HG03280 (cell line): ENCODE results near the gene GOLGA8A.
"Not testable (repeated sequence)": the region's sequence is repeated elsewhere in the genome, so short reads cannot be mapped to it uniquely, and the experiment has no call there.

ENCODE experiments used
- ATAC-seq: cut with Tn5 transposase; IDR thresholded peaks from one replicate; pipeline ENCODE4 v1.9.1; 2021; ENCODE audit warnings: mild to moderate bottlenecking, moderate library complexity; ENCODE audit not compliant: unreplicated experiment

Gene GOLGA8A, protein sequence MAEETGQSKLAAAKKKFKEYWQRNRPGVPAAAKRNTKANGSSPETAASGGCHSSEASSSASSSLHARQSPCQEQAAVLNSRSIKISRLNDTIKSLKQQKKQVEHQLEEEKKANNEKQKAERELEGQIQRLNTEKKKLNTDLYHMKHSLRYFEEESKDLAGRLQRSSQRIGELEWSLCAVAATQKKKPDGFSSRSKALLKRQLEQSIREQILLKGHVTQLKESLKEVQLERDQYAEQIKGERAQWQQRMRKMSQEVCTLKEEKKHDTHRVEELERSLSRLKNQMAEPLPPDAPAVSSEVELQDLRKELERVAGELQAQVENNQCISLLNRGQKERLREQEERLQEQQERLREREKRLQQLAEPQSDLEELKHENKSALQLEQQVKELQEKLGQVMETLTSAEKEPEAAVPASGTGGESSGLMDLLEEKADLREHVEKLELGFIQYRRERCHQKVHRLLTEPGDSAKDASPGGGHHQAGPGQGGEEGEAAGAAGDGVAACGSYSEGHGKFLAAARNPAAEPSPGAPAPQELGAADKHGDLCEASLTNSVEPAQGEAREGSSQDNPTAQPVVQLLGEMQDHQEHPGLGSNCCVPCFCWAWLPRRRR

DNA sequence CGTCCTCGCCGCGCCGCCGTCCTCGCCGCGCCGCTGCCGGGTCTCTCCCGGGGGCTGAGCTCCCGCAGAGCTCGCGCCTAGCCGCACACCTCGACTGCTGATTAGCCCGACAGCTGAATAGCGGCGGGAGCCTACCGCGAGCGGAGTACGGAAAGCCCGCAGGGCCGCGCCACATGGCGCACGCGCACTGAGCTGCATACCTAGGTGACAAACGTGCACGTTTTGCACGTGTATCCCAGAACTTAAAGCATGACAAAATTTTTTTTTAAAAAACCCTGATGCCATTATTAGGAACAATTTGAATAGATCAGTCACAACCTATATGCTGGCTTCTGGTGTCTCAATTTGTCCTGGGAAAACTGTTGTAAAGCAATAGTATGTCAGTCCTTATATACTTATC lies at the start of gene GOLGA8A:
GOLGA8A (minus strand) TSS at position 122 of the 400 bp plus-strand sequence. CDS start 48,117 bp downstream, outside the sequence.
- ATAC-seq = peak; percentile 79

DNA sequence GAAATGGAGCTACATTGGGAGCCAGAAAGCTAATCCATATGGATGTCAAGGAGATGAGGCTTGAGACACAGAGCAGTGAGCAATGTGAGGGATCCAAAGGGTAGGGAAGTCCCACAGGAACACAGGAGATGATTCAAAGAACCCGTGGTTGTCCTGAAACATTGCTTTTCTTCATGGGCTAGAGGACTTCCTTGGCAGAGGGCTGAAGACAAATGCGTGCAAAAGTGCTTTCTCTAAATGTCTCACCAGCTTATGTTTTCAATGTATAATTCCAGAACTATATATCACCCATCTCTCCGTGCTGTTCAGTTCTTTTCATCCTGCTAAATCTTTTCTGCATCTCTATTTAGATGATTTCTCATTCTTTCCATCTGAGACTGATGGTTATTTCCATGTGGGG lies 46.0 kb upstream of the GOLGA8A start:
- ATAC-seq = no peak

DNA sequence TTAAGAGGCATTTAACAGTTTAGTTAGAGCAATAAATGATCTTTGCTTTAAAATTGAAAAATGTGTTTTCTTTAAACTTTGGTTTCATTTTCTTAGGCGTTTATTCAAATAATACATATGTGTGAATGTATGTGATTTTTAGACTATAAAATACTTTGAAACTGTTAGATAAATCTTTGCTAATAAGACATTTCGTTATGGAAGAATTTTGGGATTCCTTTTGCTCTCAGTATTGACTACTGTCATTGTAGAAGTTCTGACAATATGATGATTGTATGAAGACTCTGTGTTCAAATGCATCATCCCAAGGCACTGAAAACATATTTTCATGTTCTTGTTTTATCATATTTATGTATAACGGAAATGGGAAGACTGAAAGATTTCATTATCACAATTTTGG lies 43.8 kb upstream of the GOLGA8A start:
- no peak for ATAC-seq

DNA sequence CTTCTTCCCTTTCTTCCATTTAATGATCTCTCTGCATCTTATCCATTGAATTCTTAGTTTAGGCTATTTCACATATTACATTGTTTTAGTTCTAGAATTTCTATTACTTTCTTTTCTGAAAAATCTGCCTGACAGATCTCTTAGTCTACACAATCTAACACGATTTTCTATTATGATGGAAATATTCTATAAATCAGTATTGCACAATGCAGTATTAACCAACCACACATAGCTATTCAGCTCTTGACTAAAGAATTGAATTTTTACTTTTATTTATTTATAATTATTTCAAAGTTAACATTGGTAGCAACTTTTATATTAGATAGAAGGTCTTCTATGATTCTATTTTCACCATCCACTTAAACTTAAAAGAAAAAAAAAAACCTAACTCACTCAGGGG lies 36.2 kb upstream of the GOLGA8A start:
- ATAC-seq = no peak

DNA sequence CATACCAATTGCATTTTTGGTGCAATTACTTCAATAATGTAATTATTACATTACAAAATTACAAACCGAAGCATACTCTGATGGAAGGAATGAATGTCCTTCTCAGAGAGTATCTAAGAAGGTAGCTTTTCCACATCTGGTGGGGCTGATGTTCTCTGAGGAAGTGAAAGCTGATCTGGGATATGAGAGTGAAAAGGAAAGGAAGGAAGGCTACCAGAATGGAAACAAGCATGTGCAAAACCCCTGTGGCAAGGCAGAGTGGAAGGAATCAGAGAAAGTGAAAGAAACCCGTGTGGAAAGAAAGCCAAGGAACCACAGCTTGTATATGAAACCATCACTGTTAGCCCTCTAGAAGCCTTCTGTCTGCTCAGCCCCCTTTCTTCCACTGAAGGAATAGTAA lies 35.3 kb upstream of the GOLGA8A start:
- ATAC-seq = no peak

DNA sequence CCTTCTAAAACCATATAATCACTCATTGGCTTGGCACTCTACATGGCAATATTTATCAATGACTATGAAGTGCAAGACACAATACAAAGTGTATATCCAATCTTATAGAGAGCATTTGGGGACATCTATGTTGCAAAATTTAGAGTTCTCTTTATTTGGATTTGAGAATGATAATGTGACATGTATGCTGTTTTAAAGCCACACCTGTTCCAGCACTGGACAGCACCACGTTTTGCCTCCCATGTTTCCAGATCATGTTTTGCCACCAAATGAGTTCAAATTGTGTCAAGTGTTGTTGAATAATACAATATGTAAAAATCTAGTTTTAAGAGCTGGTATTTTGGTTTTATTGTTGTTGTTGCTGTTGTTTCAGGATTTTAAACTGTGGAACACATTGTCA lies 33.3 kb upstream of the GOLGA8A start:
- ATAC-seq = no peak

DNA sequence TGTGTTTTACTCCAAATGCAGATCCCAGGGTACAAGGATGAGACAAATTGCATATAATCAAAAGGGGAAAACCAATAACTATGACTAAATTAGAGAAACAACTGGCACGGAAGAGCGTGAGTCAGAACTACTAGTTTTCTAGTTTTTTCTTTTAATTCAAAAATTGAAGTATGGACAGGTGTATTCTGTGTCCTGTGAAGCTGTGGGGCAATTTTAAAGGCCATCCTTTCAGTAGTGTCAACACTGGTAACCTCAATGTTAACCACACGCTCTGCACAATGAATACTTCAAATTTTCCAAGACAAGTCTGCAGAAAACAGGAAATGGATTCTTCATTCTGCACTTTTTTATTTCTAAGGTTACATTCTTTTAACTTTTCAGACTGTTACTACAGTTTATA lies 32.5 kb upstream of the GOLGA8A start:
- no peak for ATAC-seq

DNA sequence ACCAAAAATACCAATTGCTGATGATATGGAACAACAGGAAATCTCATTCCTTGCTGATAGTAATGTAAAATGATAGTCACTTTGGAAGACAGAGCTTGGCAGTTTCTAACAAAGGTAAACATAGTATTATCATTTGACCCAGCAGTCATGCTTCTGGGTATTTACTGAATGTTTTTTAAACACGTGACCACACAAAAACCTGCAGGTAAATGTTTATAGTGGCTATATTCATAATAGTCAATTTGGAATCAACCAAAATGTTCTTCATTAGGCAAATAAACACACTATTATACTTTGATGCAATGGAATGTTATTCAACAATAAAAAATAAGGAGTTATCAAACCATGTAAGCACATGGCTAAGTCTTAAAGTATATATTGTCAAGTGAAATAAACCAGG lies 24.1 kb upstream of the GOLGA8A start:
- no peak for ATAC-seq

DNA sequence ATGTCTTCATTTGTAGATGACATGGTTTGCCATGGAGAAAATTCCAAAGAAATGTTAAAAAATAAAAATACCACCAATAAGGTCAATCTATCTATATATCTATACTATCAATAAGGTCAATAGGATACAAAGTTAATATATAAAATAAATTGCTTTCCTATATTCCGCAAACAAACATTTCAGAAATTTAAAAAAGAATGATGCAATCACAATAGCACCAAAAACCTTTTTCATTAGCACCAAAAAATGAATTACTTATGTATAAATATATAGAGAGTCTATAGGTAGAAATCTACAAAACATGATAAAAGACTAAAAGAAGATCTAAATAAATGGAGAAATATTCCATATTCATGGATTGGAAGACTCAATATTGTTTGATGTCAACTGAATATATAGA lies 22.8 kb upstream of the GOLGA8A start:
- no peak for ATAC-seq

DNA sequence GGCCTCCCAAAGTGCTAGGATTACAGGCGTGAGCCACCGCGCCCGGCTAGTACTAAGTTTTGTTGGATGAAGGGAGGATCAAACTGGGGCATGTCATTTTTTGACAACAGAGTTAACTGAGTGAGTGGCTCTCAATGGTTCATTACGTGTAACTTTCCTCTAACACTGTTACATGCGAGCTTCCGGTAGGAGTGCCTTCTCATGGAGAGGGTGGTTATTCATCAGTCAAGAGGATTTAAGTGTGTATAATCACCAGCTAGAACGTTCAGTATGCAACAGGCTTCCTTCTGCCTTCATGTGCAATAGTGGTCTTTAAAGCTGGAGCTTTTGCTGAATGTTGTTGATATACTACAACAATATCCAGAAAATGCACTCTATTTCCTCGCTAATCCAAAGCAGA lies 19.1 kb upstream of the GOLGA8A start:
- ATAC-seq = no peak

DNA sequence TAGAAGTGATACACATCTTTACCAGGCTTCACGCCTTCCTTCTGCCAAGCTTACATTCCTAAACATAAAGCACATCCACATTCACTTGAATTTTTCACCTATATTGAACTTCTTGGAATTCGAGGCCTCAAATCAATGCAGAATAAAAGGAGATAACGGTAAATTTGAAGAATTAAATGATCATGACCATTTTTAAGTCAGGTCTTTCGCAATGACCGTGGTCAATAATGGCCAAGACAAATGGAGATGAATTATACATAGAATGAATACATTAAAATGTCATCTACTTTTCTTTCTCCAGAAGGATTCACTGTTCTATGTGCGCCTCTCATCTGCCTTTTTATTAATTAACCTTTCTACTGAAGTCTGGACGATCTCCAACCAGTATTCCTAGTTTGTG lies 5.3 kb upstream of the GOLGA8A start:
- ATAC-seq = no peak

DNA sequence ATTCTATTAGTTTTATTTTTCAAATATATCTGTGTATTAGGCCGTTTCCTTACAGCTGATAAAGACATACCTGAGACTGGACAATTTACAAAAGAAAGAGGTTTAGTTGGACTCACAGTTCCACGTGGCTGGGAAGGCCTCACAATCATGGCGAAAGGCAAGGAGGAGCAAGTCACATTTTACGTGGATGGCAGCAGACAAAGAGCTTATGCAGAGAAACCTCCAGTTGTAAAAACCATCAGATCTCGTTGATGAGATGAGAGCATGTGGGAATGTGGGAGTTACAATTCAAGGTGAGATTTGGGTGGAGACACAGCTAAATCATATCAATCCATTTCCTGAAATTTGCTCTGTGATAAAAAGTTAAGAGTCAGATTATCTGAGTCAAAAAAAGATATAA lies 2.3 kb upstream of the GOLGA8A start:
- ATAC-seq = no peak

DNA sequence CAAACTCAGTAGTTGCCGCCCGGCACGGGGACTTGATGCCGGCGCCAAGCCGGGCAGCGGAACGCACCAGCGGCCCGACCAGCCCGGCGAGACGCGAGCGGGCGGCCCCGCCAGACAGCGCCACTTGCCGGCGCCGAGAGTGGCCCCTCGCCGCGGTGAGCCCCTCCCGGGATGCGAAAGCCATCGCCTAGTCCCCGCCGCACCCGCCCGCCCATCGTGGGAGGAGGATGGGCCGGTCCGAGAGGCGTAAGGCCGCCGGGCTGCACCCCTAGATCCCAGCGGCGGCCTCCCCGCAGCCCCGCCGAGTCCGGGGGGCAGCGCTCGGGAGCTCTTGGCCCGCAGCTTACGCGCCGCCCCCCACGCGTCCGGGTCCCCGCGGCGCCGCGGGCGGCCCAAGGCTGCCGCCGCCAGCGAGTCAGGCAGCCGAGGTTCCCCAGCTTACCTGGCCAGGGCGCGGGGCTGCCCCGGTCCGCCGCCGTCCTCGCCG lies 609 bp downstream of the GOLGA8A start:
- ATAC-seq = peak; percentile 61

DNA sequence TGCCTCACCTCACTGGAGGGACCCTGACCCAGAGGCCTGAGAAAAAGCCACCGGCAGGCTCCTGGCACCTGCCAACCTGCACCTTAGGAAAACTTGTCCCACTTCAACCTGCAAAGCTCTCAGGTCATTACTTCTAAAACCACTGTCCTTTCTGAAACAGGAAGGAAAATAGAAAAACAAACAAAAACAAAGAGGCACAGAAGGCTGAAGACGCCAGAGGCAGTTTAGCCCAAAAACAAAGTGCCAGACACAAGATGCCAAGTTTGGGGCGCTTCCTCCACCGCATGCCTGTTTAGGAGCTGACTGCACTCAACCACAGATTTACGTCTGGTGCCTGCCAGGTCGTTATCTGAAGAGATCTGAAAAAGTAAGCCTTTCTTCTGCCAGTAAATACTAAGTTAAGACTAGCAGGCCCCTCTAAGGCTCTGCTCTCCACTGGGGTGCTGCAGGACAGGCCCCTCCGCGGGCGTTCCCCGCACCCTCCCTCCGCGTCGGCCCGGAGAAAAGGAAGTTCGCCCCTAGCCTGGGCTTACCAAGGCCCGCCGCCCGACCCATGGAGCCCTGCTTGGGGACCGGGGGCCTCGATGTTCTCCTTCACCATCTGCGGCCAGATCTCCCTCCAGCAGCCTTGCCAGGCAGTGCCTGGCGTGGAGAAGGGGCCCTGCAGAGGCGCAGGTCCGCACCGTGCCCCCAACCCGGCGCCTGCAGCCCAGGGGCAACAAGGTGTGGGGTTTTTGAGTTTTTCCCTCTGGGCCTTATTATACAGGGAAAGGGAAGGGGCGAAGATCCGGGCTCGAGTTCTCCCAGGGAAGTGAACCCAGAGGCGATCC lies 1.3 kb downstream of the GOLGA8A start:
- ATAC-seq = peak; percentile 6

DNA sequence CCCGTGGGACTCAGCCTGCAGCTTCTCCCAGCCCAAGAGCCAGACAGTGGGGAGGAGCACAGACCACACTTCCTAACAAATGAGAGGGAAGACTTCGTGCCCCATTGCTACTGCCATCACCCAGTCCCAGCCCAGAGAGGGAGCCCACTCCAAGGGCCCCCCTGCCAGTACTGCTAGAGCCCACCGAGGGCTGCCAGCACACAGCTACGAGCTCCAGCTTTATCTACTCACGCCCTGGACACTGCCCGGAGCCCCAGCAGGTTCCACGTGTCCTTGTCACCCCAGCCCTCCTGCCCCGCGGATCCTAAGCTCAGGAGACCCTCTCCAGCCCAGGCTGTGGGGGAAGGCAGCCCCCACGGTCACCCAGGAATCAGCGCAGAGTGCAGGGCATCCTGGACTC lies 1.9 kb downstream of the GOLGA8A start:
- ATAC-seq = no peak

DNA sequence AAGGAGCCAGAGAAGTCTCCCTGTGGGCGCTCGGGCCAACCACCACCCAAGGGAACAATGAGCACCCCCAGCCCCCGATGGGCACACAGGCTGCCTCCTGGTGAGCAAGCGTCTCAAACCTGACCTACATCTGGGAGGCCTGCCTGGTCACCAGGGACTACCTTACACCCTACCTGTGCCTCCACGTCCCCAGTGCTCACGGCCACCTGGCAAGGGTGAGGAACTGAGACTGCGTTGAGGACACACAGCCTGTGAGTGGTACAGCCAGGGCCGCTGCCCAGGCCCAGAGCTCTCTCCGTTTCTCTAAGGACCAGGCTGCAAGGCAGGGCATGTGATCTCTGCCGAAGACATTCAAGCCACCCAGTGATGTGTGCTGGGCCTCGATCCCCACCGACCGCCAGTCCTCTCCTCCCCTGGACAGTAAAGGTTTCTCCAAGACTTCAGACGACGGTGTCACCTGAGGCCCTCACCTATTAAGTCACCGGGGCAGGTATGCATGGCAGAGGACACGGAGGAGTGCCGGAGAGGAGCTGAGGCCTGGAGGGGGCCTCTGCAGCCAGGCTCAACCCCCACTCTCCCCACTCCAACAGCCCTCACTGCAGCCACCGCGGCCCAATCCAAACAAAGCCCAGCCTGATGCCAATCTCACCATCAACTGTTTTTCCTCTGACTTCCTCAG lies 2.8 kb downstream of the GOLGA8A start:
- ATAC-seq = no peak

DNA sequence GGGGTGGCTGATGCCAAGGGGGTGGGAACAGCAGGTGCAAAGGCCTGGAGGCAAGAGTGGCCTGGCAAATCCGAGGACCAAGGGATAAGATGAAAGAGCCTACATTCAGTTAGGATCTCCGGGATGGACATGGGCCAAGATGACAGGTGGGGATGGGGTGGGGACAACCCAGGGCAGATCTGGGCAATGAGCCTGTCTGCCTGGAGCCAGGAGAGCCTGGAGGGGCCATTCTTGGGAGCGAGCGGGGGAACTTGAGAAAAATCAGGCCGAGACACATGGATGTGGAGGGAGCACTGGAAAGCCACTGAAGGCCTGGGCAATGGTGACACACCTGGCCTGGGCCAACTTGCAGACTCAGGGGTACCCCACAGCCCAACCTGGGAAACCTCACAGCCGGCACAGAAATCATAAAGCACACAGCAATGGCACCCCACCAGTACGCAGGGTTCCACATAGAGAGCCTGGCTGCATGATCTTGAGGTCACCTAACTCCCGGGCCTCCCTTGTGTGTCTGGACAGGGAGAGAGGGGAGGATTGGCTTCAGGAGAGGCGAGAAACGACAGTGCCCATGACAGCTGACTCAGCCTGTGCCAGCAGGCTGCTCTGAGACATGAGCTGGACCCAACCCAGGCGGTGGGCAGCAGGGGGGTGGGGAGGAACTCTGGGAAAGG lies 3.5 kb downstream of the GOLGA8A start:
- ATAC-seq = not testable (repeated sequence)

DNA sequence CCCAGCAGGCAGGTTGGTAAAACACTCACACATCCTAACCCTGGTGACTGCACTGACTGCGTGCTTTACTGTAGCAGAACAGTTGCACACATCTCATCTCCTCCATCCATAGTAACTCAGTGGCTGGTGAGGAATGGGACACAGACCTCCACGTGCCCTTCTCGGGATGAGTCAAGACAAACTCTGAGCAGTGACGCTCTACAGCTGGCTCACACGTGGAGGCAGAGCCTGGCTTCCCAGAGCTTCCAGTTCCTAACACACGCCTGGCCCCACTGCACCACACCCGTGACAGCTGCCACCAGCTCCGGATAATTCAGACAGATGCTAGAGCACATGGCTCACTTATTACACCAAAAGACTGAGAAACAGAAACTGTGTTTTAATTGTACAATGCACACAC lies 7.0 kb downstream of the GOLGA8A start:
- ATAC-seq = not testable (repeated sequence)

DNA sequence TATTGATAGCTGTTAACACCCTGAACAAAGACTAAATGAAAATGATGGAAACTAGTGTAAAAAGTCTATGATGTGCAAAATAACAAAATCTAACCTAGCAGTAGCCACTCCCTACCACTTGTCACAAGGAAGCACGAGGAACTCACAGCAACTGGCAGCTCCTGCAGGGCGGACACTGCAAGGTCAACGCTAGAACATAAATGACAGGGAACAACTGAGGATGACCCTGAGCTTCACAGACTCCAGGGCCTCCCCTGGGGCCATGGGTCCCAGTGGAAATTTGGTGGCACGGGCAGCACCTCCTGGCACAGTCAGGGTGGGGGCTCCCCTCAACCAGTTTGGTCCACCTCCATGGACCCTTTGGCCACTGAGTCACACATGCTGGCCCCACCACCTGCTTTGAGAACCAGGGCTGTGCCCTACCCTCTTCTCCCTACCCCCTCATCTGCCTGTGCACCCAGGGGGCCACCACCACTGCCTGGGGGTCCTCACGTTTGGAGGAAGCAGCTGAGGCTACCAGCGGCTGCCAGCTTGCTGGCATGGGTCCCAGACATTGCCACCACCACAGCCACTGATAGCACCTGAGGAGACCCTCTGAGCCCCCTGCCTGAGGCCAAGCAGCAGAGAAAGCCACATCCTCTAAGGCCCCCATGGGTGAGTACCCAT lies 14.1 kb downstream of the GOLGA8A start:
- ATAC-seq = not testable (repeated sequence)

DNA sequence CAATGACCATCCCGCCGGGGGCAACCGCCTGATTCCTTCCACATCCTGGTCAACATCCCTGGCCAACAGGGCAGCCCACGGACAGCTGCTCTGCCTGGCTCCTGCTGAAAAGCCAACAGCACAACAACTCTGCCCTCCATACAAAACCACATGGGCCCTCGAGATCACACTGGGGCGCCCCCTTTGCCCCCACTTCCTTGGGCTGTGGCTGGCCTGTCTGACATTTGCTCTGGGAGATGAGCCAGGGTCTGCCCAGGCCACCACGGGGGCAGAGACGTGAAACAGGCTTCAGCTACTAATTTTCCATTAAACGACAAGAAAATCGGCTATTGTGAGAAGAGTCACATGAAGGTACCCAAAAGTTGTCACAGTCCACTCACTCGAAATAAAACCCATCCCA lies 16.7 kb downstream of the GOLGA8A start:
- not testable (repeated sequence) for ATAC-seq
